GM21367 (cell line): ENCODE results near the gene IARS2.
"Not testable (repeated sequence)": the region's sequence is repeated elsewhere in the genome, so short reads cannot be mapped to it uniquely, and the experiment has no call there.

ENCODE experiments used
- ATAC-seq: cut with Tn5 transposase; IDR thresholded peaks from one replicate; pipeline ENCODE4 v1.9.1; 2021; ENCODE audit not compliant: unreplicated experiment

The IARS2 gene

DNA sequence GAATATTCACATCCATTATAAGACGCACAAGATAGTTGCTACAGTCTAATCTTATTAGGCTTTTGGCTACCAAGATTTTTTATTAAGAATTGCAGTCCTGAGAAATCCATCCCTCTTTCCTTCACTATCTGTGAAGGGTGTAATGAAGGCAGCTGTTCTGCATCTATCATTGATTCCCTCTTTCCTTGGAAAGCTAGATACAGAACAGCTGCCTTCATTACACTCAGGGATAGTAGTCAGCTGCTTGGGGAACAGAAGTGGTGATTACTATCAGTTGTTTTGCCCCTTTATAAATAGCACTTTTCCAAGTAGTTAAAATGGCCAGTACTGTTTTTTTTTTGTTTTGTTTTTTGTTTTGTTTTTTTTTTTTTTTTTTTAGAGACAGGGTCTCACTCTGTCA, 70.2 kb downstream of the IARS2 start:
- no peak for ATAC-seq

DNA sequence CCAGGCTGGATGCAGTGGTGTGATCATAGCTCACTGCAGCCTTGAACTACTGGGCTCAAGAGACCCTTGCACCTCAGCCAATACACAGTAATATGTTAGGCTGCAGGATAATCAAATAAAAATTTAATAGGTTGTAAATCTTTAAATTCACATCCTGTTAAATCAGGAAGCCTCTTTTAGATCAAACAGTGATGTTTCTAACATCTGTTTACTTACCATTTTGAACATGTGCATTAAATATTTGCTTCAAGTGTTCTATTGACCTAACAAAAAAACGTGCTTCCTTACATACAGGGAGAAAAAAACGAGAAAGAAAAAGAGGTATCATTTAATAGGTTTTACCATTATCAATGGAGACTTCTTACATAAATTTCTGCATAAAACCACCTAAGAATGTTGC, 70.6 kb downstream of the IARS2 start:
- ATAC-seq = no peak

DNA sequence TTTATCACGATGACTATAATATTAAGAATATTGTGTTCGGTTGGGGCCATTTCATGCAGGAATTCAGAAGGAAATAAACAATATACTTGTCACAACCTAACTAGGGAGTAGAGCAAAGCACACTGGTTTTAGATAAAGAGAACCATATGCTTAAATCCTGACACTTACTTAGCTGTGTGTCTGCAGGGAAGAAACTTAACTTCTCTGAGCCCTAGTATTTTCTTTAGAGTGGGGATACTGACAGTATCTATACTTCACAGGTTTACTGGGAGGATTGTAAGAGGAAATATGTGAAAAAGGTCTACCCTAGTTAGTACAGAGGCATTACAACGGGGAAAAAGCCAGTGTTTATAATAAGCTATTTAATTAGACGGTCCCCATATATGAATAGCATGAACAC, 72.9 kb downstream of the IARS2 start:
- ATAC-seq = no peak

DNA sequence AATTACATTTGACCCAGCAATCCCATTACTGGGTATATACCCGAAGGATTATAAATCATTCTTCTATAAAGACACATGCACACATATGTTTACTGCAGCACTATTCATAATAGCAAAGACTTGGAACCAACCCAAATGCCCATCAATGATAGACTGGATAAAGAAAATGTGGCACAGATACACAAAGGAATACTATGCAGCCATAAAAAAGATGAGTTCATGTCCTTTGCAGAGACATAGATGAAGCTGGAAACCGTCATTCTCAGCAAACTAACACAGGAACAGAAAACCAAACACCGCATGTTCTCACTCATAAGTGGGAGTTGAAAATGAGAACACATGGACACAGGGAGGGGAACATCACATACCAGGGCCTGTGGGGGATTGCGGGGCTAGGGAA, 76.0 kb downstream of the IARS2 start:
- ATAC-seq = not testable (repeated sequence)

DNA sequence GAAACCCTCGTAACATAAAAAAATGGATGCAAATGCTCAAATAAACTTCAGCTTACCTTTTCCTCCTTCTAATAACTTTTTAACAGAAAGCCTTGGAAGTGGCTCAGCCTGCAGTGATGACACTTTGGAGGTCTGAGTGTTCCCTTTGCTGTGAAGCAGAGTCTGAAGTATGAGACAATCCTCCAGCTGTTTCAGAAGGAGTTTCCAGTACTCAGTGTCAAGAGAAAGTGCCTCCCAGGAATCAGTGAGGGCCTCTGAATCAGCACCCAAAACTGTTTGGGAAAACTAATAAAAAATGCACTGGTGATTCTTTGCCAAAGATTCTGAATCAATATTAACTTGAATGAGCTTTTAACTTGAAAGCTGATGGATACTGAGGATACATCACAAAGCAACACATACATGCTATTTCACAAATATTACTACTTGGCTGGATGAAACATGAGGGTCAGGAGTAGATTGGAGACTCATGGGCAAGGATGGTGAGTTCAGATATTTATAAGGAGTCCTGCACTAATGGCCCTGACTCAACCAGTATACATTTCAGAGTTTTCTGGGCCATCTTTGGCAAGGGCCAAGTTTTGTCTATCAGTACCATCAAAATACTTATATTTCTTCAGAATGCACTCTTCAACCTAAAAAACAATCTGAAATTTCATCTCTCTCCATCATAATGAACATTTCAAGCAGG, 77.0 kb downstream of the IARS2 start:
- ATAC-seq = no peak

DNA sequence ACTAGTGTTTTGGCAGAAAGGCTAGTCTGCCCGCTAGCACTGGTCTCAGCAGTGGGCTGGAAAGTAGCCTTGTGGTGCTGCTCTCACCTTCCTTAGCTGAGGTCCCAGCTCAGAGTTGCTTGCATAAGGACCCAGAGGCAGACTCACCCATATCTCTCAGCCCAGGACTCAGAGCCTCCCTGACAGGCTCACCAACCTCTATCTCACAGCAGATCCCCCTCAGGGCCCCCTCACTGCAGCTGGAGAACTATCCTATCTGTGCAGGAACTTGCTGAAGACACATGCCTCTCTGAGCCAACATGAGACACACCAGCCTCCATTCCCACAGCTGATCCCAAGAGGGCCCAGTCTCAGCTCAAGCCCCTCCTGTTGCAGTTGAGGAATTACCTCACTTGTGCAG, 82.6 kb downstream of the IARS2 start:
- no peak for ATAC-seq

DNA sequence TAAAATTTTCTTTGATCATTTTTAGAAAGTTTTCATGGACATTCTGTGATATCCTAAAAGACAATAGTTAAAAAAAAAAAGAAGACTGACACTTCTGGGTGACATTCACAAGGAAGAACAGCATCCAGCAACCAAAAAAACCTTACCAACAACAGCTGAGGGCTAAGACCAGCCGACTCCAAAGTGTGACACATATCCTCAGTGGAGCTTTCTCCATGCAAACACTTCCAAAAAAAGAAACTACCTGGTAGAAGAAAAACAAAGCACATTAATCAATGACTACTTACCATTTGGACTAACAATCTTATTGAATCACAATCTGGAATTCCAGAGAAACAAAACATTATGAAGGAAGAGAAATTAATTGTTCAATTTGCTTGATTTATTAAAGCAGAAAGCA, 88.2 kb downstream of the IARS2 start:
- no peak for ATAC-seq

DNA sequence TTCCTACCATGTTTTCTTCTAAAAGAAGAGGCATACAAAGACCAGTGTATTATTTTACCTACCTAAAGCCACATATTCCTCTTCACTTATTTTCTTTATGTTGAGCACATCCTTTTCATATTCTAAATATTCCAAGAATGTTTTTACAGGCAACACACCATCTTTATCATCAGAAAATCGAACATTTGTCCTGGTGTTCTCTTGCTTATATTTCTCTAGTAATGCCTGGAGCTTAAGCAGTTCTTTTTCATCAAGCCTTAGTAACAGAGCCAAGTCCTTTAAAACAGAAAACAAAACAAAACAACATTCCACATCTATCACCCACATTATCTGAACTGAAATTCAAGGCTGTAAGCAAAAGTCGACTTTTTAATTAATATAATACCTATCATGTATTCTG, 88.7 kb downstream of the IARS2 start:
- ATAC-seq = no peak

DNA sequence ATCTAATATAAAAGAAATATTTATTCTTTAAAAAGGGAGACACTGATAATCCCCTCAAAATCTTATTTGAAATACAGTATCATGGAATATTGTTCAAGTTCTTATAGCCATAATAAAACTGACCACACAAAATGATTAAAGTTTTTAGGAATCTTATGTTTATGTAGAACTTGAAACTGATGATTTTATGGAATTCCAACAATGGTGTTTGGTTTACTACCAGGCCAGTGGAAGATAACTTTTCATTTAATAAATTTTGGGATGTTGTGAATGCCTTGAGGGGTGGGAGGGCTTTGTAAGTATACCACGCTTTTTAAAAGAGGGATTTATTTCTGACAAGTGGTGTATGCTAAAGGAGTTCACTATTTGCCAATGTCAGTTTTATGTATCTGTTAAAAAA, 90.6 kb downstream of the IARS2 start:
- no peak for ATAC-seq

DNA sequence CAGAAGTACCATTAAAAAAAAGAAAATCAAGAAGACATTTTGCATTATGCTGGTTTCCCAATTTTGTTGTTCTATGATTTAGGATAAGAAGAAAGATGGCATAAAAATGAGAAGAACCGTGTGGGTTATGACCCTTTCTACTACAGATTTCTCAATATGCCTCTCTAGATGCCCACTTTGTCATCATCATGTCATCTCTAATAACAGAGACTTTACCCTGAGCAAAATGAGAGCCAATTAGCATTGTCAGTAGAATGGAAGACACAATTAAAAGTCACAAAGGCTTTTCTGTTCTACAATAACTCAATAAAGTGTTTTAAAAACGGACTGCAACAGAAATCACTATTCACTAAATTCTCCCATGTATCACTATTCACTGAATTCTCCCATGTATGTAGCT, 92.8 kb downstream of the IARS2 start:
- ATAC-seq = no peak

DNA sequence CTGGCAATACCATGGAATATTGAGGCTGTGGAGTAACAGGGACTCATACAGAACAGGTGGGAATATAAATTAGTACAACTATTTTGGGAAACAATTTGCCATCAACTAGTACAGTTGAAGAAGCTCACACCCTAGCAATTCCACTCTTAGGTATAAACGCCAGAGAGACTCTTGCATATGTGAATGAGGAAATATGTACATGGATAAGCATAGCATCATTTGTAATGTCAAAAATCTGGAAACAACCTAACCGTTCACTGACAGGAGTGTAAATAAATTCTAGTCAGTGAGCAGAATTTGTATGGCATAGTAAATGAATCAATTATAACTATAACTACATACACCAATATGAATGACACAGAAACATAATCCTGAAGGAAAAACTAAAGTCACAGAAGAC, 94.6 kb downstream of the IARS2 start:
- ATAC-seq = no peak

DNA sequence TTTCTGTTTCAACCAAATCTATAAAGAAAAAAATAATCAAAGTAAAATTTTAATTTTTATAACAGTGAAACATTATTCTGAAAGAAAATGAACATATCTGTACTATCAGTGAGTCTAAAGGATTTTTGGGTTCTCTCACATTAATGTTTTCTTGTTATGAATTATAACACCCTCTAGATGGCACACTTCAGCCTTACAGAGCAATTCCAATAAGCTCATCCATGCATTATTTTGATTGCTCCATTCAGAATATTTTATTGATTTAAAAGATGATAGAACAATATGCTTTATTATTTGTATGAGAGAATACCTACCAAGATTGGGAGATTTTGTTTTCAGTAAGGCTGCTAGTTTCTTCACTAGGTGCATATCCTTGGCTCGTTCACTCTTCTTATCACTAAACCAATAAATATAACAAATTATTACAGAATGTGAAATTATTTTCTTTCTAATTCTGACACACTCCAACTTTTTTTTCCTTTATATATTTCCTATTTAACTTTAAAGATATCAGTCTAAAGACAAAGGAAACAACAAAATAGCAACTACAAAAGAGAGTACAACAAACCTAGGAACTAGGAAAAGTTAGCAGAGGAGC, 95.9 kb downstream of the IARS2 start:
- ATAC-seq = no peak

DNA sequence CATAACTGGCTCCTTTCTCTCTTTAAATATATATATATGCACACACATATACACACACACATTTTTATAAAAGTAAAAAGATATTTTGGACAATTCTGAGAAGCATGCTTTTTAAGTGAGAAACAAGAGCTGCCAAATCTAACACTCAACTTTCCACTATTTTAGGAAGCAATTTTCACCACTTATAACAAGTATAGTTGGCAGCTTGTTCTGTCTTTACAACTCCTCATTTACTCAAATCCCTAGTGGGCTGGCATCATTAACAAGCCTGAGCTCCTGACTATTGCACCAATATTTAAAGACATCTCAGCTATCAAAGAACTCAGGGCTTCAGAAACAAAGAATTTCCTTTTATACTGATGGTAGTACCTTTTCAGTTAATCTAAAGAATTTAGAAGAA, 101.8 kb downstream of the IARS2 start:
- ATAC-seq = no peak
